Measurements from ENCODE around the gene ATXN3.
A peak's percentile ranks its signal among the peaks of the same experiment; 100 is the strongest.

The ATXN3 gene

DNA sequence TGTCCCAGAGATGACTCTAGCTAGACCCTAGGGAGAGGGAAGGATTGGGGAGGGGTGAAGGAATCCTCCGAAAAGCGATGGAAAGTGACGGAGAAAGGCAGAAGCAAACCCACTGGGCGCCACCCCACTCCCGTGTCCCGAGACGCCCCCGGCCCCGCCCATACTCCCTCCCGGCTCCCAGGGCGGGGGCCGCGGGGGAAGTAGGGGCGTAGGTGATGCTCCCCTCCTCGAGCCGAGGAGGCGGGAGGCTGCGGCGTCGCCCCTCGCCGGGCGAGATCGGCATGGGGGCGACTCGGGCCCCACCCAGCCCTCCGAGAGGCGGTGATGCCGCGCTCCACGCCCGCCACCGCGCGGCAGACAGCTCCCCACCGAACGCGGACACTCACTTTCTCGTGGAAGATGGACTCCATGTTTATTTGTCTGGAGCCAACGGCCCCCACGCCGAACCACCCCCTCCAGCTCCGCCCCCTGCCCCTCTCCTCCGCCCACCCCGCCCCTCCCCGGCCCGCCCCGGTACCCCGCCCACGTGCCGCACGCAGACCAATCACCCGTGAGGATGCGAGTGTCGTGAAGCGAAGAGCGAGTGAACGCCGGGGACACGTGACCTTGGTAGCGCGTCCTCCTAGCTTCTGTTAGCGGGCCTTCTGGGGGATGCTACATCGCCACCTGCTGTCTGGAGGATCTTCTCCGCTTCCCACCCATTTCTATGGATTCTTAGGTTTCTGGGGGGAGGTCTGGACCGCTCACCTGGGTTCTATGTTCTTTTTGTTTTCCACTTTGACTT is at the start of gene ATXN3:
Gene ATXN3 (minus strand): TSS at position 440 of the 784 bp plus-strand sequence. CDS start 30 bp downstream, at position 410.
- DNase-seq (ENCODE audit: low spot score): peak; percentile 97

DNA sequence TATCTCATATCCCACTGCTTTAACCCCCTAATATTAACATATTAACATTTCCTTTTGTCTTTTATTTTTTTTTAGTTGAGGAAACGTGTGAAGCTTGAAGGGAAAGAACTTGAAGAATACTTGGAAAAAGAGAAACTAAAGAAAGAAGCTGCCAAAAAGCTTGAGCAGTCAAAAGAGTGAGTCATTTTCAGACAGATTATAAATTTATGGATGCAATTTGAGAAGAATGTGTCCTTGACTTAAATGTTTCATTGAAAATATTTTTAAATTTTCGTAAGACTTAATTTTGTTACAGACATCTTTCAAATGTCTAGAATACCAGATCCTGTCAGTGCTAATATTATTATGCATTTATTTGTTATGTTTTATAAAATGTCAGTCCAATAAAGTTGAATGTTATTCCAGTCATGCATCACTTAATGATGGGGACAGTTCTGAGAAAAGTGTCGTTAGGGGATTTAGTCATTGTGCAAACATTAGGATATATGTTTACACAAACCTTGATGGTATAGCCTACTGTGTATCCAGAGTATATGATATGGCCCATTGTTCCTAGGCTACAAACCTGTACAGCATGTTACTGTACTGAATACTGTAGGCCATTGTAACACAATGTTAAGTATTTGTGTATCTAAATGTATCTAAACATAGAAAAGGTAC is 48.0 kb upstream of the ATXN3 start:
- DNase-seq (ENCODE audit: low spot score): no peak

DNA sequence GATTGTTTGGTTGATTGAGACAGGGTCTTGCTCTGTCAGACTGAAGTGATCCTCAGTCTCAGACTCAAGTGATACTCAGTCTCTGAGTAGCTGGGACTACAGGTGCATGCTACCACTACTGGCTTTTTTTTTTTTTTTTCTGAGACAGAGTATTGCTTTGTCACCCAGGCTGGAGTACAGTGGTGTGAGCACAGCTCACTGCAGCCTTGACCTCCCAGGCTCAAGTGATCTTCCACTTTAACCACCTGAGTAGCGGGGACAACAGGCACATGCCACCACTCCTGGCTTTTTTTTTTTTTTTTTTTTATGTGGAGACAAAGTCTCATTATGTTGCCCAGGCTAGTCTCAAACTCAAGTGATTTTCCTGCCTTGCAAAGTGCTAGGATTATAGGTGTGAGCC is 47.2 kb upstream of the ATXN3 start:
- no peak for DNase-seq (ENCODE audit: low spot score)

DNA sequence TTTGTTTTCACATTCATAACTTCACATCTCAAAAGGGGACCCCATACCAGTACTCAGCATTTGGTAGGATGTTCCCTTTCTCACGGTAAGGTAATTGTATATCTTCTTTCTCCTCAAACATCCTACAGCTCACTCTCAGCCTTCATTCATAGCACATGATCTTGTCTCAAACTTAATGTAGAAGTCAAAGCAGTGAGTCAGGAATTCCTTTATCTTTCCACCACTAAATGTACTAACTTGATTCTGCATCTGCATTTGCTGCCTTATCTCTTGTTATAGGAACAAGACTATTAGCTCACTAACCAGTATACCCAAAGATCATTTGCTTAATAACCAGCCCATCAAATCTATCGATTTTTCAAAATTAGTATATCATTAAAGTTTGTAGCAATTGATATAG is 38.3 kb upstream of the ATXN3 start:
- no peak for DNase-seq (ENCODE audit: low spot score)

DNA sequence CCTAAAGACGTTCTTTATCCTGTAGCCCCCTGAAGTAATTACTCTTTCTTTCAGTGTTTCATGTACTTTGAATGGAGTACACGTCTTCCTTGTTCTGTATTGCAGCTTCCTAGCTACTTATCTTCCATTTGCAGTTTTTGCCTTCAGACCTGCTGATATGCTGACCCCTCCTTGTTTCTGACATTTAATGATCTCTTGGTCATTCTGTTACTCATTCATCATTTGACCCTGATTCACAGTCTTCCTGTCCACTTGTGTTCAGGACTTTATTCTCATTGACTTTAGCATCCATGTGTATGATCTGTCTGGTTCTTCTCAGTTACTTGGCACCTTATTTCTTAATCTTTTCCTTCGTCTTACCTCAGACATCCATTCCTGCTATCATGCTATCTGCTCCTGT is 37.6 kb upstream of the ATXN3 start:
- DNase-seq (ENCODE audit: low spot score): no peak

DNA sequence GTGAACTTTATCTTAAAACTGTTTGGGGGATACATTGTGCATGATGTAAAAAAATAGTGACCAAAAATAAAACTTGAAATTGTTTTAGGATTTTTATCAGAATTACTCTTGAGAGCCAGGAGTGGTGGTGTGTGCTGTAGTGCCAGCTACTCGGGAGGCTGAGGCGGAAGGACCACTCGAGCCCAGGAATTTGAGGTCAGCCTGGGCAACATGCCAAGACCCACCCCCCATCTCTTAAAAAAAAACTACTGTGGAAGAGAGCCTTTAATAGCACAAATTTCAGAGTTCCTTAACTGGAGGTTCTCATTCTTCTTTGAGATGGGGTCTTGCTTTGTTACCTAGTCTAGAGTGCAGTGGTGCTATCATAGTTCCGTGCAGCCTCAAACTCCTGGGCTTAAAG is 36.9 kb upstream of the ATXN3 start:
- DNase-seq (ENCODE audit: low spot score): no peak

DNA sequence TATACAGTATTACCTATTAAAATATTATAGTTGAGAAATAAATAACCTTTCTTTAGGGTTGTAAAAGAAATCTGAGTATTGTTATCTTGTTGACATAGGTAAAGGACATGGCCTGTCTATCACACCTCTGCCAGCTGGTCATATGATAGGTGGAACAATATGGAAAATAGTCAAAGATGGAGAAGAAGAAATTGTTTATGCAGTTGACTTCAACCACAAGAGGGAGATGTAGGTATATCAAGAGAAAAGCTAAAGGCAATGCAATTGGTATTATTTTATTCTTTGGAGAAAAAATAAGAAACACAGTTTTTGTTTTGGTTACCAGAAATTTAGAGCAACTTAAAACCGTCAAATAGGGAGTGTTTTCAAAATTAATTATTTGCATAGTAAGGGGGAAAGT is 28.9 kb upstream of the ATXN3 start:
- no peak for DNase-seq (ENCODE audit: low spot score)

DNA sequence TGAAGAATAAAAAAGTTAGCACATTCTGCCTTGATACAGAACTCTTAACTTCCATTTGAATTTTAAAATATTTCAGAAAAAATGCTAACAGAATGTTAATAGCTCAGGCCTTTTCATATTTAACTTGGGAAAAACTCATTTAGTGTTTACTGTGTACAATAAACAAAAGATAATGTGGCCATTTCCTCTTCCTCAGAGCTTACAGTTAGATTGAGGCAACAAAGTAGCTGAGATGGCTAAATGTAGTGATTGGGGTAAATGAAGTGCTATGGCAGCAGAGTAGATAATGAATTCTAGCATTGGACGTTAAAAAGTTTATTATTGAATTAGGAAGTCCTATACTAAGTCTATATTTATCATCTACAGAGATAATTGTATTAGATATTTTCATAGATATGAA is 28.1 kb upstream of the ATXN3 start:
- DNase-seq (ENCODE audit: low spot score): no peak

DNA sequence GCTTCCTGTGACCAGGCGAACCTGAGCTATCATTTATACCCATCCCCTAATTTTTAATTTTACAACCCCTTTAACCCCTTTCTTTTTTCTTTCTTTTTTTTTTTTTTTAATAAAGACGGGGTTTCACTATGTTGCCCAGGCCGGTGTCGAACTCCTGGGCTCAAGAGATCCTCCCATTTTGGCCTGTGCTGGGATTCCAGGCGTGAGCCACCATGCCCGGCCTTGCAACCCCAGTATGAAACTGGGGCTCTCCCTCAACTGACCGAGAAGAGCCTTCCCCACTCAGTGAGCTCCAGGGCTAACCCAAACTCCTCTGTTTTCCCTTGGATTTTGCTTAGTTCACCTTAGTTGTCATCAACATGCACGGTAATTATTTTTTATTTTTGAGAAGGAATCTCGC is 16.4 kb upstream of the ATXN3 start:
- DNase-seq (ENCODE audit: low spot score): no peak

DNA sequence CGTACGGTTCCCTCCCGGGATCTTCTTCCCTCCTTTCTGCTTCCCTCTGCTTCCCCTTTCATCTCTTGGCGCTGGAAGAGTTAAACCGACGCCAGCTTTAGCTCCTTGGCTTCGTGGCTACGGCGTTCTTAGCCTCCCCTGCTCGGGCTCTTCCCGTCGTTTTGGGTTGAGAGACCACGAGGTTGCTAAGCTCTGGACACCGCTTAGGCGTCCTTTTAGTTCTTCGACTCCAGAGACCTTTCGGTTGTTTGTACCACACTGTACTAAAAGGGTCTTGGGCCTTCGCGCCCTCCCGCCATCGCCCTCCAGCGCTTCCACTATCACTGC is 15.9 kb upstream of the ATXN3 start:
- peak; percentile 17 for DNase-seq (ENCODE audit: low spot score)

DNA sequence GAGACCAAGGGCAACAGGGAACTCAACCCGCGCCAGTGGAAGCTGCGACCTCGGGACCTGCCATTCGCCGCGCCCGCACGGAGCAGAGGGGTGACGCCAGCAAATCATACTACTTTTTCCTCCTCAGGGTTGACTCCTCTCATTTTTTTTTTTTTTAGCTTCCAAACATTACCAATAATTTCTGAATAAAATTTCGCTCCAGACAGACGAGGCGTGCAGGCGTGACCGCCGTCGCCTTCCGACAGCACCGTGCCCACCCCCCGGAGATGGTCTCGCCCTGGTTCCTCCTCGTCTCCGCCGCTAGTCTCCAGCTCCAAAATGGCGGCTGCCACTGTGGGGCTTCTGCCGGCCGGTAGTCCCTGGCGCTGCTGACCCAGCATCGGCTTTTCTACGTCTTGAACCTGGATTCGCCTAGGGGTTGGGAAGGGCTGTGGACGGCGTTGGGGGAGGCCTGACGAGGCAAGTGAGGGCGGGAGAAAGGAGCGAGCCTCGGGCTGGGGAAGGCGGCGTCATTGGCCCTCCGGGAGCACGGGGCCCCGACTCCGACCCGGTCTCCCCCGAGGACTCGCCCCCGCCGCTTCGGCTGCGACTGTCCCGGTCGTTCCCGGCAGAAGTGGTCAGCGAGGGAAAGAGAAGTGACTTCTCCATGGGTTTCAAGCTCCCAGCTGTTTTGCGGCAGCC is 15.4 kb upstream of the ATXN3 start, which contains the start of the genes CPSF2 and NDUFB1:
Gene CPSF2 (plus strand): TSS at position 300 of the 681 bp plus-strand sequence. CDS start 9,016 bp downstream, outside the sequence.
Gene NDUFB1 (minus strand): TSS at position 37 of the 681 bp plus-strand sequence. CDS start 4,069 bp downstream, outside the sequence.
- DNase-seq (ENCODE audit: low spot score): peak; percentile 86

DNA sequence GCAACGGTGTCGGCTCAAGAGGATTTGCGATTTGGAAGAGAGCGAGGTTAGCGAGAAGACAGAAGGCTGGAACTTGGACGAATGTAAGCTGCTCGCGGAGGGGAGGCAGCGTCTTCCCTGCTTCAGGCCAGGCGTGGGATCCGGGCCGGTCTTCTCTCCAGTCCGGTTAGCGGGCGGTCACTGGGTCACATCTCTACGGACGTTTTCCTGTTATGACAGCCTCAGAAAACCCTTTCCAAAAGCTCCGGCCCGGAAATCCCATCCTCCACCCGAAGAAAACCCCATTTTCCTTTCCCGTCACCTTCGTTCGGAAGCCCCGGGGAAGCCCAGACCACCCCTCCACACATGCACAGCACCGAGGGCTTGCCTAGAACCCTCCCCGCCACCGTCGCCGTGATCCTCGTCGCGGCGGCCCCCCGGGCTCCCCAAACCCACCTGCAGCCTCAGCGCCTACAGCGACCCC is 14.9 kb upstream of the ATXN3 start:
- DNase-seq (ENCODE audit: low spot score): no peak

DNA sequence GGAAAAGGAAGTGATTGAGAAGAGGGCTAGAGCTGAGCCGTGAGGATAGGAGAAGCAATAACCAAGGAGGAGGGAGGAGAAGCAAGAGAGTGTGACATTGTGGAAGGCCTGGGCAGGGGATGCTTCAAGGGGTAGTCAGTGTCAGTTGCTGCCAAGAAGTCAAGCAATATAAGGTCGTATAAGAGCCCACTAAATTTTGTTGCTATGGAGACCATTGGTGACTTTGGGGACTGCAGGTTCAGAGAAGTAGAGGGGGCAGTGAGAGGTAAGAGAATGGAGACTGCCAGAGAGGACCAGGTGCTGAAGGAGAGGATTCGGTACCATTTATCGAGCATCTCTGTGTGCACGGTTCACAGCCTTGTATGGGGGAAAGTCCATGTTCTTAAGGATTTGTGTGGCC is 3.1 kb upstream of the ATXN3 start:
- no peak for DNase-seq (ENCODE audit: low spot score)

DNA sequence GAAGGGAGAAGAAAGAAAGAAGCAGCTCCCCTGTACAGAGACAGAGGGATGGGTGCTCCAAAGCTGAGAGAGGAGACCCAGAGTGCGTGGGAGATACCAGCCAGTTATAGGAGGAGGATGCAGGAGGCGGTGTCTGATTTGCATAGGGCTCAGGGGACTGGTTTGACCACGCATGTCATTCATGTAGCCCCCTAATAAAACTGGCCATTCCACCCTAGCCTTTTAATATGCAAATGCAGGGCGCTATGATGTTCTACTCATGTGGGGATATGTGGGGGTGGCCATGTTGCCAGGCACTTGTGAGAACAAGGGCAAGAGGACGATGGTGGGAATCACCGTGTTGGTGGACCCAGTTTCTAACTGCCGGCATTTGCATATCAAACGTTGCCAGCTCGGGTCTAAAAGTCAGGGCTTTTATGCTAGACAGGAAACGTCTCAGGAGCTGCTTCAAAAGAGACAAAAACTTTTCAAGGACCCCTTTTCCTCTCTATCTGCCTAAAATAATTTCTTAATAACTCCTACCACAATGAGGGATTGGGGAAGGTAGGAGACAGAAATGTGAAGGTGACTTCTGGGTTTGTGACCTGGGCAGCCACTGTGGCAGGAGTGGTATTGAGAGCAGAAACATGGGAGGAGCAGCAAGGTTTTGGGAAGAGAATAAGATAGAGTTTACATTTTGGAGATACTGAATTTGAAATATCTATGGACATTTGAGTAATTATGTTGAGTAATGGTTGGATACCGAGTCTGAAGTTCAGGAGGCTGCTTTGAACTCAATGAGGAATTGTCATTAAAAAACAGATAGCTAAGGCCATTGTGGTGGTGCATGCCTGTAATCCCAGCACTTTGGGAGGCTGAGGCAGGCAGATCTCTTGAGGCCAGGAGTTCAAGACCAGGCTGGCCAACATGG is 2.2 kb upstream of the ATXN3 start:
- DNase-seq (ENCODE audit: low spot score): no peak

DNA sequence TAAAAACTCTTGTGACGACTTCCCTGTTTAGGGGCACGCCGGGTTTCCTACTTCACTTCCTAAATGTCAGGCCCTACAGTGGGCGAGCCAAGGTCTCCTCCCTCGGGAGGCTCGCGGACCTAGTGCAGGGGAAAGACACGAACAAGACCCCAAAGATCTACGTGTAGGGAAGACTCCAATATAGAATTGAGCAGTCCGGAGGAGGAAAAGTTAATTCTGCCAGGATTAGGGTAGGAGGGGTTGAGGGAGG is 564 bp downstream of the ATXN3 start:
- peak; percentile 47 for DNase-seq (ENCODE audit: low spot score)

DNA sequence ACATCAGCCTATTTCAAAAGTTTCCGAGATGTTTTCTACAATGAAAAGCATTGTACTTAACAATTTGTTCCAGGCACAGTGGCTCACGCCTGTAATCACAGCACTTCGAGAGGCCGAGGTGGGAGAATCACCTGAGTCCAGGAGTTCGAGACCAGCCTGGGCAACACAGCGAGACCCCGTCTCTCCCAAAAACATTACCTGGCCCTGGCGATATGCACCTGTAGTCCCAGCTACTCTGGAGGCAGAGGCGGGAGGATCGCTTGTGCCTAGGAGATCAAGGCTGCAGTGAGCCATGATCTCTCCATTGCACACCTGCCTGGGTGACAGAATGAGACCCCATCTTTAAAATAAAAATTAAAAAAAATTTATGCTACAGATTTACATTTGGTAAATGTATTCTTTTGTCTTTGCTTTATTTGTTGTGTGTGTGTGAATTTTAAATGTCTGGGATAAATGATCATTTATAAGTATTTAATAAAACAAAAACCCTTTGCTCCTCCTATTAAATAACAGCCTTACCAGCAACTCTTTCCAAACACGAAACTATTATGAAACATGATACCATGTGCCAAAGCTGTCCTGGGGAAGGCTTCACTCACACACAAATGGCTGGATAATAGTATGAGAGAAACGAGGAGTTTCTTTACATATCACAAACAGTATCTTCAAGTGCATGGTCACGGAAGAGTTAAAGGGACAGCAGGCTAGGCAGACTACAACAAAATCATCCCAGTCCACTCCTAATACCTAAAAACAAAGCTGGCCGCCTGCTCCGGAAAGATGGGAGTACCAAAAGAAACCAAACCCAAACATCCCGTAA is 1.1 kb downstream of the ATXN3 start:
- DNase-seq (ENCODE audit: low spot score): no peak

DNA sequence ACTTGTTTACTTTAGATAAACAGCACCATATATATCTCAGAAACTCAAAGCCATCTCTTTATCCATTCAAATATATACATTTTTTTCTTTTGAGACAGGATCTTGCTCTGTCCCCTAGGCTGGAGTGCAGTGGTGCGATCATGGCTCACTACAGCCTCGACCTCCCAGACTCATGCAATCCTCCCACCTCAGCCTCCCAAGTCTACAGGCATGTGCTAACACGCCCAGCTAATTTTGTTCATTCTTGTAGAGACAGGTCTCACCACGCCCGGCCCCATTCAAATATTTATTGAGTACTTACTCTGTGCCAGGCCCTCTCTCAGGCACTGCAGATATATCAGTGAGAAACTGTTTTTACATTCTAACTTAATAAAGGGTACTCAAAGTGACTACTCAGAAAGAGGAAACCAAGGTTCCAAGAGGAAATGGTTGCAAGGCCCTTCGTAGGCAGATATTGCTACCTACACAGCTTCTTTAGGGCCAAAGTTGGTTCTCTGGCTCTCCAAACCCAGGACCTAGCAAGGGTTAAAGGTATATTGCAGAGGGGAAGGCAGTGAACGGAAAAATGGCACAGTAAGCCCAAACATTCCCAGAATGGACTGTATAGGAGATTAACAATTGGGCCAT is 2.9 kb downstream of the ATXN3 start:
- DNase-seq (ENCODE audit: low spot score): peak; percentile 38

DNA sequence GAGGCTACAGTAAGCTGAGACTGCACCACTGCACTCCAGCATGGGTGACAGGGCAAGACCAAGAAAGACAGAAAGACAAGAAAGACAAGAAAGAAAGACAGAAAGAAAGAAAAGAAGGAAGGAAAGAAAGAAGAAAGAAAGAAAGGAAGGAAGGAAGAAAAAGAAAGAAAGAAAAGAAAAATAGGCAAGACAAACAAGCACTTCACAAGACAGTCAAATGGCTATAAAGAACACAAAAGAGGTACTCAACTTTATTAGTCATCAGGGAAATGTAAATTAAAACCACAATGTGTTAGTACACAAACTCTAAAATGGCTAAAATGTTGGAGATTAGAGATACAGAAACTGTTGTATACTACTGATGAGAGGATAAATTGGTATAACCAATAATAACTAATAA is 6.6 kb downstream of the ATXN3 start:
- DNase-seq (ENCODE audit: low spot score): no peak

DNA sequence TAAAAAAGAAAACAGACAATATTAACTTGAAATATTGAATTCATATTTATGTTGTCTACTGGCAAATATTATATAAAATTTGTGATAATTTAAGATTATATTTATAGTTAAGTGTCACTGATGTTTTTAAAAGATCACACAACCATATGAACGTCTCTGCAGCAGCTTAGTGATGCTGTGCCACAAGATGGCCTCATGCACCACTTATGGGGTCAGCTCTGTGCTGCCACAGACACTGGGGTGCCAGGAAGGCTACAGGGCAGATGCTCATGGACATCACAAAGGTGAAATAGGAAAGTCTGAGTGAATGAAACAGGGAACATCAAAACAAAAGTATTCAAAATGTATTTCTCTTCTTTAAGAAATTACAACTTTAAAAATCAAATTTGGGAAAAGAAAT is 13.1 kb downstream of the ATXN3 start:
- no peak for DNase-seq (ENCODE audit: low spot score)

DNA sequence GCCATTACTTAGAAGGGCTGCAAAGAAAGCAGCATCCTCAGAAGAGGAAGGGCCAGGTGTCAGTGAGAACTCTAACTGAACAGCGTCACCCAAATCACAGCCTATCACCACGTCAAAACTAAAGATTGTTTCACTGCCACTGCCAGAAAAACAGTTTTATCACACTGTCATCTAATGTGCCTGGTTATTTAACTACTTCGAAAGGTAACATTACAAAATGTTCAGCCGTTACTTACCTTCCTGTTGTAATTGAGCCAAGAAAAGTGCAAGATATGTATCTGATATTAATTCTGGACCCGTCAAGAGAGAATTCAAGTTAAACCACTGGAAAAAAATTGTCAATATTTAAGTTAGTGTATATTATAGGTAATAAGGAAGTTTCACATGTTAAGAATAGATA is 17.9 kb downstream of the ATXN3 start:
- no peak for DNase-seq (ENCODE audit: low spot score)

DNA sequence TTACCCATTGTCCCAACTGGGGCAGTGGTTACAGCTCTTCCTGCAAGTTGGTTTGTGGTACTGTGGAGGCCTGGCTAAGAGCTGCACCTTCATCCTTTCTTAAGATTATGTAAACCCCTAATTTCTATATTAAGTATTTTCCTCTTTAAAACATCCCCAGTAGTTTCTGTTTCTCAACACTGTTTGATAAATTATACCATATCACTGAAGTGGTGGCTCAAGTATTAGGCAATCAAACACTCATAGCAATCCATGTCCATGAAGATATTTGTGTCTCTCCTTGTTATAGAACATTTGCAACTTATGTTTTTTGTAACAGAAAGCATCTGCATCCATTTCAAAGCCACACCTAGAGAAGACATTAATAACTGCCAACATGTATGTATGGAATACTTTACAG is 31.8 kb downstream of the ATXN3 start:
- DNase-seq (ENCODE audit: low spot score): no peak

Data from LoVo (cell line).